ENCODE results near the gene SLX4IP. TPM values are rescaled to one million over a fixed set of nuclear protein-coding genes. Genes with fewer than 3 reads are reported as not detected.

SLX4IP gene
- total RNA-seq, 4 donors from 2014 or later: 2.0 to 3.4 (median 3.3) TPM

- no peak for TF ChIP-seq CTCF (IDR thresholded peaks at IDR 0.05)
- ATAC-seq (ENCODE audit: low FRiP score): no peak
- DNase-seq (ENCODE audit: low spot score): no peak
Observed at GRCh38 chr20:10642856-10643559, 207.9 kb downstream of the SLX4IP start.

- no peak for TF ChIP-seq CTCF (IDR thresholded peaks at IDR 0.05)
- DNase-seq (ENCODE audit: low spot score): no peak
- ATAC-seq (ENCODE audit: low FRiP score): no peak
Observed at GRCh38 chr20:10643560-10643873, 208.4 kb downstream of the SLX4IP start.

- TF ChIP-seq CTCF (IDR thresholded peaks at IDR 0.05): no peak
Observed at GRCh38 chr20:10644458-10645204, 209.5 kb downstream of the SLX4IP start.

GRCh38 chr20:10645205-10645570, 210.1 kb downstream of the SLX4IP start:
- DNase-seq (ENCODE audit: low spot score) (no peak), ATAC-seq (ENCODE audit: low FRiP score) (no peak)
- no peak for TF ChIP-seq CTCF (IDR thresholded peaks at IDR 0.05)

More at GRCh38 chr20:10644458-10645204, 209.5 kb downstream of the SLX4IP start:
- DNase-seq (ENCODE audit: low spot score) (no peak), ATAC-seq (ENCODE audit: low FRiP score) (no peak)

GRCh38 chr20:10646006-10646405, 210.9 kb downstream of the SLX4IP start:
- DNase-seq (ENCODE audit: low spot score) (no peak), ATAC-seq (ENCODE audit: low FRiP score) (no peak)
- no peak for TF ChIP-seq CTCF (IDR thresholded peaks at IDR 0.05)

GRCh38 chr20:10646886-10647420, 211.8 kb downstream of the SLX4IP start:
- ATAC-seq (ENCODE audit: low FRiP score): no peak
- TF ChIP-seq CTCF (IDR thresholded peaks at IDR 0.05): no peak
- DNase-seq (ENCODE audit: low spot score): no peak
